ENCODE measurements around the gene RAP2A.

Gene RAP2A

DNA sequence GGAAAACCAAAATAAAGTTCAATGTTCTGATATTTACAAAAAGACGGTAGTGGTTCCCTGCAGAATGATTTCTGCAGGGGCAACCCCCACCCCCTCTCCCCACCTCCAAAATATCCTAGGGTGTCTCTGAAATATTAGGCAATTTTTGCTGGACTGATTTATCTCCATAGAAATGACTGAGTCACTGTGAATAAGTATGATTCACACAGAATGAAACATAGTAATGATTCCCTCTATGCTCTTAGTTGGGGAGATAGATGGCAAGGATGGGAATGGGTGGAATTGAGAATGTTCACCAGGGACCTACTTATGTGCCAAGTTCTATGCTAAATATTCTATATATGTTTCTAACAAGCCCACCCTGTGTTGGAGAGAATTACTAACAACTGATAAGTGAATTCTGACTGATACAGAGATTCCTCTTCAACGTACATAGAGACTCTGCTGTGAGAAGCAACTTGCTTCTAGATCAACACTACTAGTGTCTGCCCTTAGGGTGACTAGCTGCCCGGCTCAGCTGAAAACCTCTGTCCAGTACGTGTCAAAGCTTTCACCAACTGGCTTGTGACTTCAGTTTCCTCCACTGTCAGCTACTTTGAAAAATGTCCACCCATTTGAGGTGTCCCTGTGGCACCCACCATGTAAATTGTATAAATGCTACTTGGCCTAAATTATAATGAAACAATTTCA is 38.4 kb upstream of the RAP2A start:
- no peaks in the 10 kb centered on the region for H3K36me3 ChIP-seq (ENCODE audit: control insufficient read depth, insufficient read depth, low read length)
- H3K4me3 ChIP-seq (replicated peaks; ENCODE audit: low read depth, low read length) = no peak overlapping the region
- TF ChIP-seq, protein P1, sequence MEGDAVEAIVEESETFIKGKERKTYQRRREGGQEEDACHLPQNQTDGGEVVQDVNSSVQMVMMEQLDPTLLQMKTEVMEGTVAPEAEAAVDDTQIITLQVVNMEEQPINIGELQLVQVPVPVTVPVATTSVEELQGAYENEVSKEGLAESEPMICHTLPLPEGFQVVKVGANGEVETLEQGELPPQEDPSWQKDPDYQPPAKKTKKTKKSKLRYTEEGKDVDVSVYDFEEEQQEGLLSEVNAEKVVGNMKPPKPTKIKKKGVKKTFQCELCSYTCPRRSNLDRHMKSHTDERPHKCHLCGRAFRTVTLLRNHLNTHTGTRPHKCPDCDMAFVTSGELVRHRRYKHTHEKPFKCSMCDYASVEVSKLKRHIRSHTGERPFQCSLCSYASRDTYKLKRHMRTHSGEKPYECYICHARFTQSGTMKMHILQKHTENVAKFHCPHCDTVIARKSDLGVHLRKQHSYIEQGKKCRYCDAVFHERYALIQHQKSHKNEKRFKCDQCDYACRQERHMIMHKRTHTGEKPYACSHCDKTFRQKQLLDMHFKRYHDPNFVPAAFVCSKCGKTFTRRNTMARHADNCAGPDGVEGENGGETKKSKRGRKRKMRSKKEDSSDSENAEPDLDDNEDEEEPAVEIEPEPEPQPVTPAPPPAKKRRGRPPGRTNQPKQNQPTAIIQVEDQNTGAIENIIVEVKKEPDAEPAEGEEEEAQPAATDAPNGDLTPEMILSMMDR (IDR thresholded peaks at IDR 0.05; ENCODE audit: insufficient read depth, low read length, poor library complexity, severe bottlenecking) = no peak
- H3K27me3 ChIP-seq (replicated peaks; ENCODE audit: control insufficient read depth, insufficient read depth, low read length) = no peaks in the 10 kb centered on the region
- no peak for DNase-seq (ENCODE audit: extremely low read depth, insufficient read length)

- TF ChIP-seq, protein P1 (IDR thresholded peaks at IDR 0.05; ENCODE audit: insufficient read depth, low read length, poor library complexity, severe bottlenecking) = no peak
- DNase-seq (ENCODE audit: extremely low read depth, insufficient read length) = no peak
- H3K27me3 ChIP-seq (replicated peaks; ENCODE audit: control insufficient read depth, insufficient read depth, low read length) = no peaks in the 10 kb centered on the region
- H3K4me3 ChIP-seq (replicated peaks; ENCODE audit: low read depth, low read length) = no peak overlapping the region
- H3K36me3 ChIP-seq (ENCODE audit: control insufficient read depth, insufficient read depth, low read length) = no peaks in the 10 kb centered on the region
These were observed 36.7 kb upstream of the RAP2A start for GRCh38 chr13:97397267-97397666.

GRCh38 chr13:97401421-97401820 is 32.5 kb upstream of the RAP2A start:
- no peaks in the 10 kb centered on the region for H3K36me3 ChIP-seq (ENCODE audit: control insufficient read depth, insufficient read depth, low read length)
- TF ChIP-seq, protein P1 (IDR thresholded peaks at IDR 0.05; ENCODE audit: insufficient read depth, low read length, poor library complexity, severe bottlenecking) = no peak
- DNase-seq (ENCODE audit: extremely low read depth, insufficient read length) = no peak
- H3K27me3 ChIP-seq (replicated peaks; ENCODE audit: control insufficient read depth, insufficient read depth, low read length) = no peaks in the 10 kb centered on the region
- H3K4me3 ChIP-seq (replicated peaks; ENCODE audit: low read depth, low read length) = no peak overlapping the region

DNA sequence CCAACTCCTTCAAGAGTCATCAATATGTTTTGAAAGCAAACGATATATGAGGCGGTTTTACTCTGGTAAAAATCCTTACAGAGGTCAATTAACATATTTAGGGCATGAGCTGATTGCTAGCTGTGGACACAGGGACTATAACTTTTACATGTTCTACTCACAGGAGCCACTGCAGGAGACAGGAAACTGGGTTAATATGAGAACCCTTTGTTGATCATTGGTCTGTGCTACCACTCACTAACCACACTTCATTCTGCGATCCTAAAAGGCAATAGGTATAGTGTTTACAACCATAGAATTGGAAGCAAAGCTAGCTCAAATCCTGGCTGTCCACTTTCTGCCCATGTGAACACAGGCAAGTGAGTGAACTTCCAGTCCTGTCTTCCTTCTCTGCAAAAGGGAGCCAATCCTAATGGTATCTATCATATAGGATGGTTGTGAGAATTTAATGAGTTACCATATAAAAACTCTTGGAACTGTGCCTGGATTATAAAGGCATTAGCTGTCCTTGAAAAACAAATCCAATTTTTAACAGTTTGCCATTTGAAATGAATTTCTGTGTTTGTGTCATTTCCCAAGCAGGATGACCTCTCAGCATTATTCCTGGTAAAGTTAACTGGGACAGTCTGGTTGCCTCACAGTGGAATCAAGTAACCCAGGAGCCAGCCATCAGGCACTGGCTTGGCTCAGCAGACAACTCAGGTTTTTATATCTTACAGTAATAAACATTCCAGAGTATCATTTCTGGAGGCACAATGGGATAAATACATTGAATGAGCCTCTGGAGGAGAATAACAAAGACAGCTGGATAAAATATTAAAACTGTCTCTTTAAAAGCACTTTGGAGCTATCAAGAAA is 29.8 kb upstream of the RAP2A start:
- Histone ChIP-seq H3K36me3 (ENCODE audit: control insufficient read depth, insufficient read depth, low read length) (no peaks in the 10 kb centered on the region), H3K4me3 (replicated peaks; ENCODE audit: low read depth, low read length) (no peak overlapping the region), H3K27me3 (replicated peaks; ENCODE audit: control insufficient read depth, insufficient read depth, low read length) (no peaks in the 10 kb centered on the region)
- TF ChIP-seq, protein P1 (IDR thresholded peaks at IDR 0.05; ENCODE audit: insufficient read depth, low read length, poor library complexity, severe bottlenecking) = no peak
- DNase-seq (ENCODE audit: extremely low read depth, insufficient read length) = no peak

DNA sequence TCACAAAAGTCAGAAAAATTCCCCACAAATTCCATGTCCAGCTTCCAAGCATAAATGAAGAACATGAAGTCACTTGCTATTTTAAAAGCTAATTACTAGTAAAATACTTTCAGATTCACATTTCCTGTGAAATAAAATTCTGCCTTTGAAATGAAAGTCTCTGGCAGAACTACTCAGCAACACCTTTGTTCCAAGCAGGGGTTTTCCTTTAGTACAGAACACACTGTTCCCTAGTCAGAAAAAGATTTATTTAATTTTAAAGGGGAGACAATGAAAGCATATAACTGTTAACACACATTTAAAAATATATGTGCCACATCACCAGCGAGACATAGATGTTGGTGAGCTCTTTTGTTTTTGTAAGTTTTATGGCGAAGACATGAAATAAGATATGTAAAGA is 26.4 kb upstream of the RAP2A start:
- no peaks in the 10 kb centered on the region for H3K36me3 ChIP-seq (ENCODE audit: control insufficient read depth, insufficient read depth, low read length)
- no peak for DNase-seq (ENCODE audit: extremely low read depth, insufficient read length)
- H3K4me3 ChIP-seq (replicated peaks; ENCODE audit: low read depth, low read length) = no peak overlapping the region
- H3K27me3 ChIP-seq (replicated peaks; ENCODE audit: control insufficient read depth, insufficient read depth, low read length) = no peaks in the 10 kb centered on the region
- TF ChIP-seq, protein P1 (IDR thresholded peaks at IDR 0.05; ENCODE audit: insufficient read depth, low read length, poor library complexity, severe bottlenecking) = no peak
